ENCODE results near the gene FAM241A. TPM values are rescaled to one million over a fixed set of nuclear protein-coding genes. Genes with fewer than 3 reads are reported as not detected.

Gene FAM241A
- total and polyA plus RNA-seq, 2 donors (not counting 3 experiments of a cell fraction or from before 2014, with no cell fraction given), result 3.2 to 9.1 TPM

GRCh38 chr4:112152521-112152920 is 7.3 kb downstream of the FAM241A start:
- Histone ChIP-seq H3K9me3 (replicated peaks; ENCODE audit: control insufficient read depth, insufficient read depth, low read length) (no peaks in the 10 kb centered on the region), H2AFZ (ENCODE audit: low read depth, low read length) (no peak overlapping the region), H3K27ac (ENCODE audit: insufficient read depth, low read depth, low read length) (no peak overlapping the region), H4K20me1 (replicated peaks; ENCODE audit: control insufficient read depth, extremely low read depth, insufficient read depth, low read length) (peaks cover 8% of the 10 kb centered on the region), H3K4me3 (replicated peaks in 1 of 3; ENCODE audit: insufficient read depth in 1 of 3, low read depth in 1 of 3, low read length in 3 of 3) (no peak overlapping the region), H3K4me2 (ENCODE audit: insufficient read depth, low read length) (peak overlapping the region; percentile 86), H3K9ac (replicated peaks; ENCODE audit: extremely low read depth, insufficient read depth, low read length) (no peak overlapping the region), H3K9me1 (replicated peaks; ENCODE audit: control insufficient read depth, extremely low read depth, insufficient read depth, low read length) (no peaks in the 10 kb centered on the region), H3K79me2 (ENCODE audit: control insufficient read depth, insufficient read depth, low read length) (peaks cover 89% of the 10 kb centered on the region), H3K27me3 (ENCODE audit: control insufficient read depth in 2 of 2, insufficient read depth in 2 of 2, low read length in 2 of 2) (no peaks in the 10 kb centered on the region), H3K4me1 (ENCODE audit: control insufficient read depth, extremely low read depth, insufficient read depth, low read length) (peaks cover 30% of the 10 kb centered on the region), H3K36me3 (ENCODE audit: control insufficient read depth in 2 of 2, extremely low read depth in 1 of 2, insufficient read depth in 2 of 2, low read length in 2 of 2) (no peaks in the 10 kb centered on the region)
- intact Hi-C loops (cut with micrococcal nuclease), result loop anchor here (2.0 kb wide), 1 partner anchor 18 kb away; no protein-coding TSS in a partner anchor
- TF ChIP-seq JUN (IDR thresholded peaks at IDR 0.05; ENCODE audit: borderline replicate concordance, insufficient read depth, insufficient read length, low read depth) (no peak), EZH2 (IDR thresholded peaks at IDR 0.05; ENCODE audit: borderline replicate concordance, low read depth, low read length, severe bottlenecking) (no peak), MYC (IDR thresholded peaks at IDR 0.05; ENCODE audit: low read depth, low read length) (no peak), POLR2AphosphoS5 (IDR thresholded peaks at IDR 0.05; ENCODE audit: insufficient read depth, low read depth, low read length) (no peak), MAX (IDR thresholded peaks at IDR 0.05; ENCODE audit: insufficient read depth, insufficient read length) (no peak)
- FAIRE-seq (no peak), DNase-seq (ENCODE audit: low read depth, low spot score) (no peak)
- ChIA-PET POLR2A (no interaction called here), CTCF (no interaction called here)
- dilution Hi-C loops (cut with MboI; ENCODE audit: extremely low pct_ligation_motif_present, low sequenced_read_pairs), result no loop called here
- BruUV-seq (replicated peaks), result no TSS peak

GRCh38 chr4:112153211-112153791 is 8.0 kb downstream of the FAM241A start:
- peak overlapping the region; percentile 86 for H3K4me2 ChIP-seq (ENCODE audit: insufficient read depth, low read length)
- POLR2A ChIA-PET, result no interaction called here
- BruUV-seq (replicated peaks), result no TSS peak
- H3K4me1 ChIP-seq (ENCODE audit: control insufficient read depth, extremely low read depth, insufficient read depth, low read length), result peaks cover 23% of the 10 kb centered on the region
- no peaks in the 10 kb centered on the region for H3K9me3 ChIP-seq (replicated peaks; ENCODE audit: control insufficient read depth, insufficient read depth, low read length)
- no peak overlapping the region for H2AFZ ChIP-seq (ENCODE audit: low read depth, low read length)
- FAIRE-seq, result peak; percentile 61
- H3K9ac ChIP-seq (replicated peaks; ENCODE audit: extremely low read depth, insufficient read depth, low read length), result peak overlapping the region; percentile 8
- H3K27me3 ChIP-seq (ENCODE audit: control insufficient read depth in 2 of 2, insufficient read depth in 2 of 2, low read length in 2 of 2), result no peaks in the 10 kb centered on the region
- peaks cover 8% of the 10 kb centered on the region for H4K20me1 ChIP-seq (replicated peaks; ENCODE audit: control insufficient read depth, extremely low read depth, insufficient read depth, low read length)
- DNase-seq (ENCODE audit: low read depth, low spot score), result peak; percentile 74
- no peak for TF ChIP-seq POLR2A (IDR thresholded peaks at IDR 0.05; ENCODE audit: low read depth, low read length)
- no peak for TF ChIP-seq JUN (IDR thresholded peaks at IDR 0.05; ENCODE audit: borderline replicate concordance, insufficient read depth, insufficient read length, low read depth)
- TF ChIP-seq FOS (IDR thresholded peaks at IDR 0.05; ENCODE audit: borderline replicate concordance, insufficient read depth, low read length), result peak; percentile 53
- TF ChIP-seq EZH2 (IDR thresholded peaks at IDR 0.05; ENCODE audit: borderline replicate concordance, low read depth, low read length, severe bottlenecking), result no peak
- TF ChIP-seq MAX (IDR thresholded peaks at IDR 0.05; ENCODE audit: insufficient read depth, insufficient read length), result no peak
- peak; percentile 99 for TF ChIP-seq GATA2 (IDR thresholded peaks at IDR 0.05; ENCODE audit: insufficient read depth, insufficient read length, low read depth, low read length)
- TF ChIP-seq MYC (IDR thresholded peaks at IDR 0.05; ENCODE audit: low read depth, low read length), result no peak
- TF ChIP-seq POLR2AphosphoS5 (IDR thresholded peaks at IDR 0.05; ENCODE audit: insufficient read depth, low read depth, low read length), result peak; percentile 54
- TF ChIP-seq CTCF (IDR thresholded peaks at IDR 0.05; ENCODE audit: extremely low read depth in 1 of 2, insufficient read depth in 1 of 2, low read depth in 1 of 2, low read length in 2 of 2), result no peak
- H3K36me3 ChIP-seq (ENCODE audit: control insufficient read depth in 2 of 2, extremely low read depth in 1 of 2, insufficient read depth in 2 of 2, low read length in 2 of 2), result no peaks in the 10 kb centered on the region
- H3K27ac ChIP-seq (ENCODE audit: insufficient read depth, low read depth, low read length), result peak overlapping the region; percentile 1
- dilution Hi-C loops (cut with MboI; ENCODE audit: extremely low pct_ligation_motif_present, low sequenced_read_pairs), result no loop called here
- intact Hi-C loops (cut with micrococcal nuclease), result loop anchor here (2.0 kb wide), 1 partner anchor 18 kb away; no protein-coding TSS in a partner anchor
- CTCF ChIA-PET, result interaction anchor here (1.0 to 1.5 kb wide), 2 partner anchors 16 to 24 kb away, joined by 3 read pairs; no protein-coding TSS in a partner anchor
- peaks cover 88% of the 10 kb centered on the region for H3K79me2 ChIP-seq (ENCODE audit: control insufficient read depth, insufficient read depth, low read length)
- peak overlapping the region in 2 of 3 experiments; percentile 9 to 12 for H3K4me3 ChIP-seq (replicated peaks in 1 of 3; ENCODE audit: insufficient read depth in 1 of 3, low read depth in 1 of 3, low read length in 3 of 3)
- no peaks in the 10 kb centered on the region for H3K9me1 ChIP-seq (replicated peaks; ENCODE audit: control insufficient read depth, extremely low read depth, insufficient read depth, low read length)

Measured in endothelial cell of umbilical vein (primary cell).